SU-DHL-6 (cell line): ENCODE results near the gene RPL10A.

Source experiments
- H2AFZ ChIP-seq: fragments of 200-600 bp; sonication (generic); 2 replicates; pipeline ENCODE4 v1.6.1; 2014; ENCODE audit warnings: low read depth, mild to moderate bottlenecking, moderate library complexity, mixed read lengths, antibody characterized with exemption, low read length; ENCODE audit not compliant: severe bottlenecking
- H3F3A ChIP-seq: fragments of 200-600 bp; shearing (Covaris generic); 2 replicates; pipeline ENCODE4 v1.6.0; 2016; ENCODE audit warnings: antibody characterized with exemption, mild to moderate bottlenecking; ENCODE audit not compliant: insufficient read depth
- H3K27ac ChIP-seq: fragments of 200-600 bp; sonication (generic); 2 replicates; pipeline ENCODE4 v1.5.1; 2016; ENCODE audit warnings: low read depth, mild to moderate bottlenecking, low read length, moderate library complexity, mixed read lengths
- H3K27me3 ChIP-seq: fragments of 200-600 bp; sonication (generic), shearing (Covaris generic); 2 replicates; pipeline ENCODE4 v1.6.0; 2014; ENCODE audit warnings: mild to moderate bottlenecking, low read length
- H3K36me3 ChIP-seq: fragments of 200-600 bp; sonication (generic); 2 replicates; pipeline ENCODE4 v1.6.1; 2014; ENCODE audit warnings: mild to moderate bottlenecking, low read length, mixed read lengths
- H3K4me2 ChIP-seq: fragments of 300-600, 200-600 bp; shearing (Covaris generic), sonication (generic); 2 replicates; pipeline ENCODE4 v1.6.0; 2014; ENCODE audit warnings: low read length, low read depth, mild to moderate bottlenecking; ENCODE audit not compliant: poor library complexity, severe bottlenecking
- H3K4me3 ChIP-seq: fragments of 200-600 bp; sonication (generic); 2 replicates; pipeline ENCODE4 v1.5.1; 2014; ENCODE audit warnings: antibody characterized with exemption, low read length, mild to moderate bottlenecking, mixed read lengths; ENCODE audit not compliant: insufficient read depth, poor library complexity, severe bottlenecking
- H3K79me2 ChIP-seq: fragments of 200-600 bp; sonication (generic); 2 replicates; pipeline ENCODE4 v1.6.1; 2014; ENCODE audit warnings: mild to moderate bottlenecking, low read length, moderate library complexity; ENCODE audit not compliant: insufficient read depth
- H3K9ac ChIP-seq: fragments of 200-600 bp; sonication (generic); 2 replicates; pipeline ENCODE4 v1.7.0; 2014; ENCODE audit warnings: mild to moderate bottlenecking, low read length
- H3K9me2 ChIP-seq: fragments of 200-600 bp; sonication (generic); replicated peaks from 2 replicates; pipeline ENCODE4 v1.6.1; 2014; ENCODE audit warnings: low read length; ENCODE audit not compliant: insufficient read depth
- H3K9me3 ChIP-seq: fragments of 200-600 bp; sonication (generic); 2 replicates; pipeline ENCODE4 v1.6.1; 2014; ENCODE audit warnings: low read length, mixed read lengths; ENCODE audit not compliant: insufficient read depth
- H4K20me1 ChIP-seq: fragments of 200-600 bp; sonication (generic); 2 replicates; pipeline ENCODE4 v1.6.1; 2014; ENCODE audit warnings: low read depth, mild to moderate bottlenecking, antibody characterized with exemption, low read length, moderate library complexity, mixed read lengths
- EZH2phosphoT487 ChIP-seq: fragments of 200-600 bp; sonication (generic), shearing (Covaris generic); conservative IDR thresholded peaks from 2 replicates; pipeline ENCODE4 v1.6.1; 2018; ENCODE audit warnings: mild to moderate bottlenecking, antibody characterized with exemption, low read length, moderate library complexity, mixed read lengths
- TF ChIP-seq, protein P1 (sequence below): fragments of 200-600 bp; sonication (generic); IDR thresholded peaks from one replicate; pipeline ENCODE4 v1.5.1; 2017; ENCODE audit warnings: antibody characterized with exemption, mild to moderate bottlenecking, low read length, moderate library complexity; ENCODE audit not compliant: insufficient read depth, poor library complexity, severe bottlenecking

The RPL10A gene

GRCh38 chr6:35491558-35492257 lies 23.5 kb downstream of the RPL10A start:
- Histone ChIP-seq H2AFZ (no peak overlapping the region), H3K27me3 (no peaks in the 10 kb centered on the region), H3K27ac (no peak overlapping the region), H4K20me1 (no peaks in the 10 kb centered on the region), H3F3A (no peaks in the 10 kb centered on the region), H3K4me2 (no peak overlapping the region), H3K9me3 (no peaks in the 10 kb centered on the region), H3K36me3 (no peaks in the 10 kb centered on the region), H3K9ac (no peak overlapping the region), H3K4me3 (no peak overlapping the region), H3K79me2 (no peaks in the 10 kb centered on the region), H3K9me2 (no peaks in the 10 kb centered on the region)
- no peak for TF ChIP-seq EZH2phosphoT487
- TF ChIP-seq, protein P1, sequence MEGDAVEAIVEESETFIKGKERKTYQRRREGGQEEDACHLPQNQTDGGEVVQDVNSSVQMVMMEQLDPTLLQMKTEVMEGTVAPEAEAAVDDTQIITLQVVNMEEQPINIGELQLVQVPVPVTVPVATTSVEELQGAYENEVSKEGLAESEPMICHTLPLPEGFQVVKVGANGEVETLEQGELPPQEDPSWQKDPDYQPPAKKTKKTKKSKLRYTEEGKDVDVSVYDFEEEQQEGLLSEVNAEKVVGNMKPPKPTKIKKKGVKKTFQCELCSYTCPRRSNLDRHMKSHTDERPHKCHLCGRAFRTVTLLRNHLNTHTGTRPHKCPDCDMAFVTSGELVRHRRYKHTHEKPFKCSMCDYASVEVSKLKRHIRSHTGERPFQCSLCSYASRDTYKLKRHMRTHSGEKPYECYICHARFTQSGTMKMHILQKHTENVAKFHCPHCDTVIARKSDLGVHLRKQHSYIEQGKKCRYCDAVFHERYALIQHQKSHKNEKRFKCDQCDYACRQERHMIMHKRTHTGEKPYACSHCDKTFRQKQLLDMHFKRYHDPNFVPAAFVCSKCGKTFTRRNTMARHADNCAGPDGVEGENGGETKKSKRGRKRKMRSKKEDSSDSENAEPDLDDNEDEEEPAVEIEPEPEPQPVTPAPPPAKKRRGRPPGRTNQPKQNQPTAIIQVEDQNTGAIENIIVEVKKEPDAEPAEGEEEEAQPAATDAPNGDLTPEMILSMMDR: no peak

GRCh38 chr6:35492258-35492973 lies 24.2 kb downstream of the RPL10A start:
- H3F3A ChIP-seq: no peaks in the 10 kb centered on the region
- no peak overlapping the region for H3K9ac ChIP-seq
- H3K27ac ChIP-seq: no peak overlapping the region
- H4K20me1 ChIP-seq: no peaks in the 10 kb centered on the region
- H3K9me3 ChIP-seq: no peaks in the 10 kb centered on the region
- H3K9me2 ChIP-seq: no peaks in the 10 kb centered on the region
- no peaks in the 10 kb centered on the region for H3K27me3 ChIP-seq
- H3K4me2 ChIP-seq: no peak overlapping the region
- TF ChIP-seq EZH2phosphoT487: no peak
- TF ChIP-seq, protein P1: no peak
- H3K36me3 ChIP-seq: no peaks in the 10 kb centered on the region
- no peaks in the 10 kb centered on the region for H3K79me2 ChIP-seq
- no peak overlapping the region for H2AFZ ChIP-seq
- H3K4me3 ChIP-seq: no peak overlapping the region

DNA sequence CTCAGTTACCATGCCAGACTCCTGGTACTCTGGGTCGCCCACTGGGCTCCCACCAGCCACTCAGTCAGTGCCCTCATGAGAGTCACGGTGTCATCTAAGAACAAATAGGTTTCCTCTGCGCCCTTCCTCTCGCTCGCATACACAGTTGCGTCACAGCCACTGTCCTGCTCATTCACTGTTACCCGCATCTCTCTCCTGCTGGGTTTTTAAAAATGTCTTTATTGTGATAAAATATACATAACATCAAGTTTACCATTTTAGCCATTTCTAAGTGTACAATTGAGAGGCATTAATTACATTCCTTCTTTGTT lies 24.7 kb downstream of the RPL10A start:
- Histone ChIP-seq H3K9ac (no peak overlapping the region), H3K27ac (no peak overlapping the region), H3K9me2 (no peaks in the 10 kb centered on the region), H2AFZ (no peak overlapping the region), H3K36me3 (no peaks in the 10 kb centered on the region), H3F3A (no peaks in the 10 kb centered on the region), H3K79me2 (no peaks in the 10 kb centered on the region), H4K20me1 (no peaks in the 10 kb centered on the region), H3K9me3 (no peaks in the 10 kb centered on the region), H3K4me2 (no peak overlapping the region), H3K27me3 (no peaks in the 10 kb centered on the region), H3K4me3 (no peak overlapping the region)
- TF ChIP-seq EZH2phosphoT487: no peak
- TF ChIP-seq, protein P1: no peak
